Measurements from ENCODE around the gene PCP4L1.
"Not testable (repeated sequence)": the region's sequence is repeated elsewhere in the genome, so short reads cannot be mapped to it uniquely, and the experiment has no call there.

The PCP4L1 gene

GRCh38 chr1:161222175-161223019 lies 36.1 kb upstream of the PCP4L1 start:
- Histone ChIP-seq H3K4me3 (ENCODE audit: low read length) (no peak overlapping the region), H4K20me1 (ENCODE audit: insufficient read depth, low read length) (no peaks in the 10 kb centered on the region), H3K79me2 (ENCODE audit: low read length) (peaks cover 14% of the 10 kb centered on the region), H3K36me3 (replicated peaks; ENCODE audit: insufficient read depth, low read length) (no peaks in the 10 kb centered on the region), H3F3A (ENCODE audit: insufficient read depth, low read length) (peaks cover 22% of the 10 kb centered on the region), H3K27ac (ENCODE audit: low read length) (no peak overlapping the region), H3K9ac (ENCODE audit: low read length) (no peak overlapping the region), H3K4me1 (ENCODE audit: low read length) (peaks cover 24% of the 10 kb centered on the region), H2AFZ (ENCODE audit: low read length) (no peak overlapping the region), H3K27me3 (replicated peaks; ENCODE audit: insufficient read depth, low read length) (no peaks in the 10 kb centered on the region), H3K9me3 (replicated peaks; ENCODE audit: insufficient read depth, low read length) (no peaks in the 10 kb centered on the region), H3K9me2 (replicated peaks; ENCODE audit: insufficient read depth, low read length) (no peaks in the 10 kb centered on the region), H3K4me2 (ENCODE audit: low read depth, low read length) (no peak overlapping the region)
- DNase-seq: no peak
- TF ChIP-seq EZH2 (optimal IDR thresholded peaks at IDR 0.05; ENCODE audit: low read depth, low read length): no peak
- no peak for TF ChIP-seq CTCF (IDR thresholded peaks at IDR 0.05; ENCODE audit: low read length)
- TF ChIP-seq EZH2phosphoT487 (IDR thresholded peaks at IDR 0.05; ENCODE audit: low read length): no peak

GRCh38 chr1:161223805-161224694 lies 34.5 kb upstream of the PCP4L1 start:
- Histone ChIP-seq H3K4me1 (ENCODE audit: low read length) (peaks cover 19% of the 10 kb centered on the region), H3K36me3 (replicated peaks; ENCODE audit: insufficient read depth, low read length) (0 out of 2 replicates have a peak, but pooled peaks cover 5% of the 10 kb centered on the region), H2AFZ (ENCODE audit: low read length) (no peak overlapping the region), H3K79me2 (ENCODE audit: low read length) (peaks cover 27% of the 10 kb centered on the region), H4K20me1 (ENCODE audit: insufficient read depth, low read length) (no peaks in the 10 kb centered on the region), H3K27me3 (replicated peaks; ENCODE audit: insufficient read depth, low read length) (no peaks in the 10 kb centered on the region), H3K4me3 (ENCODE audit: low read length) (no peak overlapping the region), H3F3A (ENCODE audit: insufficient read depth, low read length) (peaks cover 16% of the 10 kb centered on the region), H3K9ac (ENCODE audit: low read length) (no peak overlapping the region), H3K27ac (ENCODE audit: low read length) (no peak overlapping the region), H3K4me2 (ENCODE audit: low read depth, low read length) (no peak overlapping the region), H3K9me2 (replicated peaks; ENCODE audit: insufficient read depth, low read length) (no peaks in the 10 kb centered on the region), H3K9me3 (replicated peaks; ENCODE audit: insufficient read depth, low read length) (no peaks in the 10 kb centered on the region)
- no peak for TF ChIP-seq EZH2phosphoT487 (IDR thresholded peaks at IDR 0.05; ENCODE audit: low read length)
- TF ChIP-seq CTCF (IDR thresholded peaks at IDR 0.05; ENCODE audit: low read length): no peak
- no peak for TF ChIP-seq EZH2 (optimal IDR thresholded peaks at IDR 0.05; ENCODE audit: low read depth, low read length)
- no peak for DNase-seq

- DNase-seq; H3K27ac ChIP-seq (ENCODE audit: low read length); H3K36me3 ChIP-seq (replicated peaks; ENCODE audit: insufficient read depth, low read length); H3K9ac ChIP-seq (ENCODE audit: low read length); H3K9me2 ChIP-seq (replicated peaks; ENCODE audit: insufficient read depth, low read length); H3K27me3 ChIP-seq (replicated peaks; ENCODE audit: insufficient read depth, low read length); H3K4me3 ChIP-seq (ENCODE audit: low read length); H3K4me2 ChIP-seq (ENCODE audit: low read depth, low read length); H3K9me3 ChIP-seq (replicated peaks; ENCODE audit: insufficient read depth, low read length); H4K20me1 ChIP-seq (ENCODE audit: insufficient read depth, low read length); H2AFZ ChIP-seq (ENCODE audit: low read length): not testable (repeated sequence)
- Histone ChIP-seq H3K79me2 (ENCODE audit: low read length) (peaks cover 27% of the 10 kb centered on the region), H3F3A (ENCODE audit: insufficient read depth, low read length) (peaks cover 16% of the 10 kb centered on the region), H3K4me1 (ENCODE audit: low read length) (peaks cover 19% of the 10 kb centered on the region)
Measured at GRCh38 chr1:161224695-161225087, 33.9 kb upstream of the PCP4L1 start.

Data from MM.1S (cell line).